ENCODE measurements around the gene DLEC1. TPM values are rescaled to one million over a fixed set of nuclear protein-coding genes. Genes with fewer than 3 reads are reported as not detected.

Gene DLEC1
- total and polyA plus RNA-seq, 9 of the 15 experiments (the other 6 are each of a cell fraction or from before 2014, with no cell fraction given), result 0.07 to 0.08 TPM; not detected in 7

DNA sequence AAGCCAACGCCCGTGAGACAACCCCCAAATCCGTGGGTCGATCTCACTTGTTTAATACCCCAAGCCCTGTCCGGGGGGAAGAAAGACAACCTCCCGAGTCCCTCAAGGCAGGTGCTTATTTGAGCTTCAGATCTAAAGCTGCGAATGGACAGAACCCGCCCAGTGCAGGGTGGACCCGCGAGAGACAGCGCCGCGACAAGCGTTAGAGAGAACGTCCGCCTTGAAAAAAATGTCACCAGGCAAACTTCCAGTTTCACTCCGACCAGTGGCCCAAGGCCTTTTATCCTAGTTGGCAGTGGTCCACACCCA is 125.6 kb downstream of the DLEC1 start (continued):
- TF ChIP-seq FOSL1 (tag; conservative IDR thresholded peaks at IDR 0.05) (no peak), POLR2AphosphoS2 (IDR thresholded peaks at IDR 0.05; ENCODE audit: low read length) (no peak), ZNF12 (CRISPR knock-in tag; IDR thresholded peaks at IDR 0.05) (0 out of 2 replicates have a peak, but pooled peaks have one; percentile 18), SRSF3 (IDR thresholded peaks at IDR 0.05; ENCODE audit: insufficient read depth, low read length) (no peak), ETV5 (CRISPR knock-in tag; IDR thresholded peaks at IDR 0.05; ENCODE audit: low read depth) (no peak), ZBTB1 (CRISPR knock-in tag; IDR thresholded peaks at IDR 0.05; ENCODE audit: borderline replicate concordance, low read depth) (no peak), HNRNPL (IDR thresholded peaks at IDR 0.05; ENCODE audit: low read depth, low read length) (no peak), STAT5B (CRISPR knock-in tag; IDR thresholded peaks at IDR 0.05) (no peak), DDX20 (tag; IDR thresholded peaks at IDR 0.05; ENCODE audit: low read depth) (no peak), HNRNPUL1 (IDR thresholded peaks at IDR 0.05; ENCODE audit: low read length) (no peak), PHF20 (IDR thresholded peaks at IDR 0.05; ENCODE audit: partially characterized antibody) (peak; percentile 5), CBX2 (IDR thresholded peaks at IDR 0.05; ENCODE audit: insufficient read depth, low read length, poor library complexity, severe bottlenecking) (no peak), SMARCA4 (IDR thresholded peaks at IDR 0.05) (0 out of 2 replicates have a peak, but pooled peaks have one; percentile 47), ATF7 (IDR thresholded peaks at IDR 0.05) (no peak), GTF2E2 (tag; IDR thresholded peaks at IDR 0.05) (peak; percentile 3; the same call in 1 of the 2 replicates), ZNF274 (IDR thresholded peaks at IDR 0.05; ENCODE audit: borderline replicate concordance, low read depth, low read length) (no peak), EP400 (IDR thresholded peaks at IDR 0.05) (no peak), NR4A1 (CRISPR knock-in tag; IDR thresholded peaks at IDR 0.05) (no peak), NR4A1 (tag; IDR thresholded peaks at IDR 0.05) (no peak), RAD21 (CRISPR knock-in tag; conservative IDR thresholded peaks at IDR 0.05 in 1 of 2, IDR thresholded peaks at IDR 0.05 in 1 of 2) (peak in 1 of 2 experiments; percentile 32; a peak in 2 of 4 replicates), XRCC5 (IDR thresholded peaks at IDR 0.05; ENCODE audit: low read depth, low read length) (no peak), BACH1 (tag; IDR thresholded peaks at IDR 0.05) (no peak)
- TF ChIP-seq, protein P1, sequence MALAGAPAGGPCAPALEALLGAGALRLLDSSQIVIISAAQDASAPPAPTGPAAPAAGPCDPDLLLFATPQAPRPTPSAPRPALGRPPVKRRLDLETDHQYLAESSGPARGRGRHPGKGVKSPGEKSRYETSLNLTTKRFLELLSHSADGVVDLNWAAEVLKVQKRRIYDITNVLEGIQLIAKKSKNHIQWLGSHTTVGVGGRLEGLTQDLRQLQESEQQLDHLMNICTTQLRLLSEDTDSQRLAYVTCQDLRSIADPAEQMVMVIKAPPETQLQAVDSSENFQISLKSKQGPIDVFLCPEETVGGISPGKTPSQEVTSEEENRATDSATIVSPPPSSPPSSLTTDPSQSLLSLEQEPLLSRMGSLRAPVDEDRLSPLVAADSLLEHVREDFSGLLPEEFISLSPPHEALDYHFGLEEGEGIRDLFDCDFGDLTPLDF (CRISPR knock-in tag; IDR thresholded peaks at IDR 0.05), result no peak; the same call in 1 of the 2 replicates
- TF ChIP-seq, protein P2, sequence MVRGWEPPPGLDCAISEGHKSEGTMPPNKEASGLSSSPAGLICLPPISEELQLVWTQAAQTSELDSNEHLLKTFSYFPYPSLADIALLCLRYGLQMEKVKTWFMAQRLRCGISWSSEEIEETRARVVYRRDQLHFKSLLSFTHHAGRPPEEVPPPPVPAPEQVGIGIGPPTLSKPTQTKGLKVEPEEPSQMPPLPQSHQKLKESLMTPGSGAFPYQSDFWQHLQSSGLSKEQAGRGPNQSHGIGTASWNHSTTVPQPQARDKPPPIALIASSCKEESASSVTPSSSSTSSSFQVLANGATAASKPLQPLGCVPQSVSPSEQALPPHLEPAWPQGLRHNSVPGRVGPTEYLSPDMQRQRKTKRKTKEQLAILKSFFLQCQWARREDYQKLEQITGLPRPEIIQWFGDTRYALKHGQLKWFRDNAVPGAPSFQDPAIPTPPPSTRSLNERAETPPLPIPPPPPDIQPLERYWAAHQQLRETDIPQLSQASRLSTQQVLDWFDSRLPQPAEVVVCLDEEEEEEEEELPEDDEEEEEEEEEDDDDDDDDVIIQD (CRISPR knock-in tag; IDR thresholded peaks at IDR 0.05), result no peak
- TF ChIP-seq, protein P3, sequence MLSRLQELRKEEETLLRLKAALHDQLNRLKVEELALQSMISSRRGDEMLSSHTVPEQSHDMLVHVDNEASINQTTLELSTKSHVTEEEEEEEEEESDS (CRISPR knock-in tag; IDR thresholded peaks at IDR 0.05), result no peak
- TF ChIP-seq, protein P4, sequence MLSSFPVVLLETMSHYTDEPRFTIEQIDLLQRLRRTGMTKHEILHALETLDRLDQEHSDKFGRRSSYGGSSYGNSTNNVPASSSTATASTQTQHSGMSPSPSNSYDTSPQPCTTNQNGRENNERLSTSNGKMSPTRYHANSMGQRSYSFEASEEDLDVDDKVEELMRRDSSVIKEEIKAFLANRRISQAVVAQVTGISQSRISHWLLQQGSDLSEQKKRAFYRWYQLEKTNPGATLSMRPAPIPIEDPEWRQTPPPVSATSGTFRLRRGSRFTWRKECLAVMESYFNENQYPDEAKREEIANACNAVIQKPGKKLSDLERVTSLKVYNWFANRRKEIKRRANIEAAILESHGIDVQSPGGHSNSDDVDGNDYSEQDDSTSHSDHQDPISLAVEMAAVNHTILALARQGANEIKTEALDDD (IDR thresholded peaks at IDR 0.05), result 0 out of 2 replicates have a peak, but pooled peaks have one; percentile 23
- TF ChIP-seq, protein P5, sequence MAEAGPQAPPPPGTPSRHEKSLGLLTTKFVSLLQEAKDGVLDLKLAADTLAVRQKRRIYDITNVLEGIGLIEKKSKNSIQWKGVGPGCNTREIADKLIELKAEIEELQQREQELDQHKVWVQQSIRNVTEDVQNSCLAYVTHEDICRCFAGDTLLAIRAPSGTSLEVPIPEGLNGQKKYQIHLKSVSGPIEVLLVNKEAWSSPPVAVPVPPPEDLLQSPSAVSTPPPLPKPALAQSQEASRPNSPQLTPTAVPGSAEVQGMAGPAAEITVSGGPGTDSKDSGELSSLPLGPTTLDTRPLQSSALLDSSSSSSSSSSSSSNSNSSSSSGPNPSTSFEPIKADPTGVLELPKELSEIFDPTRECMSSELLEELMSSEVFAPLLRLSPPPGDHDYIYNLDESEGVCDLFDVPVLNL (CRISPR knock-in tag; IDR thresholded peaks at IDR 0.05; ENCODE audit: low read depth), result no peak
